ENCODE measurements around the gene KANK4.

KANK4 gene

GRCh38 chr1:62304515-62304914, 14.7 kb downstream of the KANK4 start:
- no peak for DNase-seq

GRCh38 chr1:62301726-62302390, 17.4 kb downstream of the KANK4 start:
- DNase-seq, result no peak

- DNase-seq, result no peak
Measured at GRCh38 chr1:62299426-62300200, 19.6 kb downstream of the KANK4 start.

GRCh38 chr1:62295921-62296491, 23.2 kb downstream of the KANK4 start:
- no peak for DNase-seq

- DNase-seq, result no peak
Measured at GRCh38 chr1:62294261-62294660, 25.0 kb downstream of the KANK4 start.

- DNase-seq, result no peak
Measured at GRCh38 chr1:62288662-62289061, 30.6 kb downstream of the KANK4 start.

- DNase-seq, result no peak
Measured at GRCh38 chr1:62288224-62288623, 31.0 kb downstream of the KANK4 start.

- no peak for DNase-seq
Measured at GRCh38 chr1:62286786-62287224, 32.4 kb downstream of the KANK4 start.

- DNase-seq, result no peak
Measured at GRCh38 chr1:62285984-62286785, 33.0 kb downstream of the KANK4 start.

GRCh38 chr1:62285440-62285839, 33.8 kb downstream of the KANK4 start:
- no peak for DNase-seq

GRCh38 chr1:62283986-62284385, 35.2 kb downstream of the KANK4 start:
- DNase-seq, result no peak

GRCh38 chr1:62282909-62283755, 36.1 kb downstream of the KANK4 start:
- no peak for DNase-seq

- DNase-seq, result no peak
Measured at GRCh38 chr1:62281922-62282555, 37.2 kb downstream of the KANK4 start.

GRCh38 chr1:62280960-62281465, 38.2 kb downstream of the KANK4 start:
- DNase-seq, result no peak

GRCh38 chr1:62280150-62280549, 39.1 kb downstream of the KANK4 start:
- DNase-seq, result no peak

GRCh38 chr1:62276791-62277190, 42.4 kb downstream of the KANK4 start:
- no peak for DNase-seq

- no peak for DNase-seq
Measured at GRCh38 chr1:62274496-62275485, 44.4 kb downstream of the KANK4 start.

GRCh38 chr1:62273953-62274352, 45.3 kb downstream of the KANK4 start:
- DNase-seq, result no peak

GRCh38 chr1:62271948-62272728, 47.1 kb downstream of the KANK4 start:
- no peak for DNase-seq

Measured in NCI-H1417 treated with DMSO at 0.1 percent for 48 hours (cell line).